ENCODE measurements around the gene ADAMTS16.

ADAMTS16 gene

DNA sequence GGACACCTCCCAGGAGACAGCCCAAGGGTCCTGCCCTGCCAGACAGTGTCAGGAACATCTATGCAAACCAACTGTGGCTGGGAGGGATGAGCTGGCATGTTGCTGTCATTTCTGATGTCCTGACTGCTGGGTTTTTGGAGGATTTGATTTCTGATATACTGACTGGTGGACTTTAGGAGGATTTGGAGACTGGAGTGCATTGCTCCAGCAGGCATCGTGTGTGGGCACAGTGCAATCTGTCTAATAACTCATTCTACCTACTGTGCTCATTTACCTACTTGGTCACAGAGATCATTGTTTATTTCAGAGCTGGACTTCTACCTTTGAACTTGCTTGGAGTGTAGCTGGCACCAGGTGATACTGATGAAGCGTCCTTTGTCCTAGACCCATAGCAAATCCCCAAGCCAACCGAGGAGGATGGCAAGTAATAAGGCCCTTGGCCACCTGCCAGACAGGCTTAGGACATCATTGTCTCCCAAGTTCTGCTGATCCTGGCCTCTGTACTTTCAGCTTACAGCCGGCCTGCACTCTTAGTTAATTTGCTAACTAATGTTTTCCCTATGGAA, 158.0 kb downstream of the ADAMTS16 start:
- no peak overlapping the region for H4K91ac ChIP-seq (ENCODE audit: low read depth, low read length, poor library complexity)
- H3K18ac ChIP-seq (ENCODE audit: low read length), result no peak overlapping the region
- WGBS, 2 donors (ENCODE audit: extremely low coverage in 2 of 2, insufficient read length in 2 of 2, insufficient replicate concordance in 1 of 2), result no CpG with 5 or more reads among the region's 4 CpGs
- H2AK5ac ChIP-seq (ENCODE audit: low read depth, low read length), result no peak overlapping the region
- DNase-seq (ENCODE audit: low spot score), result no peak
- no peak overlapping the region for H3K4me3 ChIP-seq (ENCODE audit: low read length in 2 of 2)
- no peak overlapping the region for H3K14ac ChIP-seq (ENCODE audit: low read length)
- H2AFZ ChIP-seq (ENCODE audit: low read length), result no peak overlapping the region
- H3K4me2 ChIP-seq (ENCODE audit: insufficient read depth, low read length, poor library complexity, severe bottlenecking), result no peak overlapping the region
- no peaks in the 10 kb centered on the region for H3K79me1 ChIP-seq (ENCODE audit: low read depth, low read length)
- H3K4me1 ChIP-seq (ENCODE audit: control insufficient read depth in 2 of 2, insufficient read depth in 1 of 2, low read depth in 1 of 2, low read length in 2 of 2), result peaks cover 0 to 4% of the 10 kb centered on the region in 2 donors
- H3K27me3 ChIP-seq (ENCODE audit: control insufficient read depth in 3 of 3, insufficient read depth in 3 of 3, low read depth in 1 of 3, low read length in 3 of 3), result peaks cover 0 to 8% (median 0%) of the 10 kb centered on the region in 3 experiments
- no peaks in the 10 kb centered on the region for H3K36me3 ChIP-seq (replicated peaks in 1 of 2; ENCODE audit: control insufficient read depth in 2 of 2, insufficient read depth in 2 of 2, low read length in 2 of 2)
- no peak overlapping the region for H2BK15ac ChIP-seq (ENCODE audit: low read length)
- no peak overlapping the region for H4K8ac ChIP-seq (ENCODE audit: low read depth, low read length)
- H3K27ac ChIP-seq (replicated peaks; ENCODE audit: low read length), result no peak overlapping the region
- no peak overlapping the region for H2BK12ac ChIP-seq (ENCODE audit: low read length)
- H3K9me3 ChIP-seq (replicated peaks in 1 of 2; ENCODE audit: control insufficient read depth in 2 of 2, insufficient read depth in 1 of 2, low read depth in 1 of 2, low read length in 2 of 2), result peaks cover 0 to 8% of the 10 kb centered on the region in 2 donors
- no peak overlapping the region for H3K23ac ChIP-seq (ENCODE audit: low read depth, low read length, poor library complexity)
- H2BK5ac ChIP-seq (ENCODE audit: low read length), result no peak overlapping the region
- H2BK120ac ChIP-seq (ENCODE audit: low read depth, low read length), result no peak overlapping the region
- H3K4ac ChIP-seq (ENCODE audit: low read length), result no peak overlapping the region
- no peak overlapping the region for H3K9ac ChIP-seq (ENCODE audit: low read depth, low read length, poor library complexity)

DNA sequence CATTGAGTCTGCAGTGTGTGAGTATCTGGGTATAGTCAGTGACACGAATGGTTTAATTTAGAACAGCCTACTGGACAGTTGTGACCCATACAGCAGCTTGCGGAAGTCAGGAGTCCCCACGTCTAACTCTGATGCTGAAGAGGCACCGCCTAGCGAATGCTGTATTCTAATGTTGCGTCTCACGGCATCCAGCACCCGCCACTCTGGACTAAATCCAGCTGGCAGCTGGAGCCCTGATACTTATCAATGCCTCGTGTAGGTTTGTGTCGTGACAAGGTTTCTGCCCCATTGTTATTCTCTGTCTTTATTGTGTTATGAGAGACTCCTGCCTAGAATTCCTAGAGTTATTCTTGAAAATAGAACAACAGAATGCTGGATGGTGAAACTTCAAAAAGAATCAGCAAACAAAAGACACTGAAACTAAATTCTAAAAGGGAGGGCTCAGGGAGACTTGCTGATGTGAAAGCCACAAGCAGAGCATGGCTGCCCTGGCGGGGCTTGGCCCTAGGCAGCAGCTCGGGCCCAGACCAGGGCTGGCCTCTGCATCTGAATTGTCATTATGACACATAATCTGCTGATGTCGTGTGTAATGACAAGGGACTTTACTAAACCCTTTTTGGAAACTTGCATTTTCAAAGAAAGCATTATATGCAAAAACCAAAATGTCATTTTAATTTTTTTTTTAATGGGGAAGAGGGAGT, 158.9 kb downstream of the ADAMTS16 start:
- Histone ChIP-seq H3K36me3 (replicated peaks in 1 of 2; ENCODE audit: control insufficient read depth in 2 of 2, insufficient read depth in 2 of 2, low read length in 2 of 2) (no peaks in the 10 kb centered on the region), H2BK120ac (ENCODE audit: low read depth, low read length) (no peak overlapping the region)
- no CpG with 5 or more reads among the region's 13 CpGs for WGBS, 2 donors (ENCODE audit: extremely low coverage in 2 of 2, insufficient read length in 2 of 2, insufficient replicate concordance in 1 of 2)

DNA sequence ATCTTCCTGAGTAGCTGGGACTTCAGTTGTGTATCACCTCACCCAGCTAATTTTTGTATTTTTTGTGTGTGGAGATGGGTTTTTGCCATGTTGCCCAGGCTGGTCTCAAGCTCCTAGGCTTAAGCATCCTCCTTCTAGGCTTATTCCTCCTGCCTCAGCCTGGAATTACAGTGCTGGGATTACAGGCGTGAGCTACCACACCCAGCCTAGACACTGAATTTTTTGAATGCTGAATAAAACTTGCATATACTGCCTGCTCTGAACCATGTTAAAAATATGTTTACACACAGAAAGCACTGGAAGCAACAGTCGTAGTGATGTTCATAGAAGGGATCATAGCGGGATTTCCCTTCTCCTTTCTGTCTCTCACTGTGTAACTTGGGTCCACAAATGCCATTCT, 161.0 kb downstream of the ADAMTS16 start:
- H3K27ac ChIP-seq (replicated peaks; ENCODE audit: low read length), result no peak overlapping the region
- H3K18ac ChIP-seq (ENCODE audit: low read length), result no peak overlapping the region
- H3K36me3 ChIP-seq (replicated peaks in 1 of 2; ENCODE audit: control insufficient read depth in 2 of 2, insufficient read depth in 2 of 2, low read length in 2 of 2), result no peaks in the 10 kb centered on the region
- no peak overlapping the region for H2AFZ ChIP-seq (ENCODE audit: low read length)
- H2BK5ac ChIP-seq (ENCODE audit: low read length), result no peak overlapping the region
- no peak overlapping the region for H2BK15ac ChIP-seq (ENCODE audit: low read length)
- H4K8ac ChIP-seq (ENCODE audit: low read depth, low read length), result no peak overlapping the region
- no peak overlapping the region for H3K4ac ChIP-seq (ENCODE audit: low read length)
- DNase-seq (ENCODE audit: low spot score), result no peak
- H2BK12ac ChIP-seq (ENCODE audit: low read length), result no peak overlapping the region
- H3K4me1 ChIP-seq (ENCODE audit: control insufficient read depth in 2 of 2, insufficient read depth in 1 of 2, low read depth in 1 of 2, low read length in 2 of 2), result peaks cover 0 to 4% of the 10 kb centered on the region in 2 donors
- H3K4me2 ChIP-seq (ENCODE audit: insufficient read depth, low read length, poor library complexity, severe bottlenecking), result no peak overlapping the region
- no peak overlapping the region for H3K23ac ChIP-seq (ENCODE audit: low read depth, low read length, poor library complexity)
- H3K9me3 ChIP-seq (replicated peaks in 1 of 2; ENCODE audit: control insufficient read depth in 2 of 2, insufficient read depth in 1 of 2, low read depth in 1 of 2, low read length in 2 of 2), result peaks cover 0 to 8% of the 10 kb centered on the region in 2 donors
- no peak overlapping the region for H2BK120ac ChIP-seq (ENCODE audit: low read depth, low read length)
- no peak overlapping the region for H3K14ac ChIP-seq (ENCODE audit: low read length)
- H3K79me1 ChIP-seq (ENCODE audit: low read depth, low read length), result no peaks in the 10 kb centered on the region
- H3K4me3 ChIP-seq (ENCODE audit: low read length in 2 of 2), result no peak overlapping the region
- no peak overlapping the region for H3K9ac ChIP-seq (ENCODE audit: low read depth, low read length, poor library complexity)
- H3K27me3 ChIP-seq (ENCODE audit: control insufficient read depth in 3 of 3, insufficient read depth in 3 of 3, low read depth in 1 of 3, low read length in 3 of 3), result peaks cover 0 to 8% (median 0%) of the 10 kb centered on the region in 3 experiments
- no CpG with 5 or more reads among the region's 3 CpGs for WGBS, 2 donors (ENCODE audit: extremely low coverage in 2 of 2, insufficient read length in 2 of 2, insufficient replicate concordance in 1 of 2)
- H4K91ac ChIP-seq (ENCODE audit: low read depth, low read length, poor library complexity), result no peak overlapping the region
- H2AK5ac ChIP-seq (ENCODE audit: low read depth, low read length), result no peak overlapping the region

More for the DNA sequence above, 158.9 kb downstream of the ADAMTS16 start:
- Histone ChIP-seq H2BK5ac (ENCODE audit: low read length) (no peak overlapping the region), H2AK5ac (ENCODE audit: low read depth, low read length) (no peak overlapping the region), H2BK15ac (ENCODE audit: low read length) (no peak overlapping the region), H3K4me3 (ENCODE audit: low read length in 2 of 2) (no peak overlapping the region), H2AFZ (ENCODE audit: low read length) (peak overlapping the region; percentile 47), H3K27ac (replicated peaks; ENCODE audit: low read length) (no peak overlapping the region), H3K14ac (ENCODE audit: low read length) (no peak overlapping the region), H2BK12ac (ENCODE audit: low read length) (no peak overlapping the region), H4K8ac (ENCODE audit: low read depth, low read length) (no peak overlapping the region), H3K4me2 (ENCODE audit: insufficient read depth, low read length, poor library complexity, severe bottlenecking) (no peak overlapping the region), H3K27me3 (ENCODE audit: control insufficient read depth in 3 of 3, insufficient read depth in 3 of 3, low read depth in 1 of 3, low read length in 3 of 3) (peaks cover 0 to 8% (median 0%) of the 10 kb centered on the region in 3 experiments), H3K23ac (ENCODE audit: low read depth, low read length, poor library complexity) (no peak overlapping the region), H3K79me1 (ENCODE audit: low read depth, low read length) (no peaks in the 10 kb centered on the region), H3K9ac (ENCODE audit: low read depth, low read length, poor library complexity) (no peak overlapping the region), H3K4ac (ENCODE audit: low read length) (no peak overlapping the region), H3K4me1 (ENCODE audit: control insufficient read depth in 2 of 2, insufficient read depth in 1 of 2, low read depth in 1 of 2, low read length in 2 of 2) (peaks cover 0 to 4% of the 10 kb centered on the region in 2 donors), H3K9me3 (replicated peaks in 1 of 2; ENCODE audit: control insufficient read depth in 2 of 2, insufficient read depth in 1 of 2, low read depth in 1 of 2, low read length in 2 of 2) (peaks cover 0 to 8% of the 10 kb centered on the region in 2 donors), H4K91ac (ENCODE audit: low read depth, low read length, poor library complexity) (no peak overlapping the region), H3K18ac (ENCODE audit: low read length) (no peak overlapping the region)
- no peak for DNase-seq (ENCODE audit: low spot score)

DNA sequence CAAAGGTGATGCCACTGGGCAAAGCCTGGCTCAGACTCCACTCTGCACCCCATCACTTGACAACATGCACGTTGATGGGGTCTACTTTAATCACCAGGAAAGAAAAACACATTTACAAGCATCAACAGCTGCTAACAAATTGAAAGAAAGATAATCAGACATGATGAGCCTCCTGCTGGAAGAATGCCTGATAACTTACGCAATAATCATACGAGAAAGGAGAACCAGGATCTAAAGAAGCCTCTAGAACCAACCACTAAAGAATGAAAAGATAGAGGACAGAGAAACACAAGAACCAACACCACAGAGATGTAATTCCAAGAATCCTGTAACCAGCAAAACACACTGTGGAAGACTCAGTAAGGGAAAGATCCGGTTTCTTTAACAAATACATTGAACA, 162.1 kb downstream of the ADAMTS16 start:
- Histone ChIP-seq H3K4me1 (ENCODE audit: control insufficient read depth in 2 of 2, insufficient read depth in 1 of 2, low read depth in 1 of 2, low read length in 2 of 2) (peaks cover 0 to 5% of the 10 kb centered on the region in 2 donors), H2BK120ac (ENCODE audit: low read depth, low read length) (no peak overlapping the region), H3K4me3 (ENCODE audit: low read length in 2 of 2) (no peak overlapping the region), H3K9ac (ENCODE audit: low read depth, low read length, poor library complexity) (no peak overlapping the region), H3K14ac (ENCODE audit: low read length) (no peak overlapping the region), H2AFZ (ENCODE audit: low read length) (no peak overlapping the region), H2AK5ac (ENCODE audit: low read depth, low read length) (no peak overlapping the region), H3K79me1 (ENCODE audit: low read depth, low read length) (no peaks in the 10 kb centered on the region), H2BK5ac (ENCODE audit: low read length) (no peak overlapping the region), H2BK15ac (ENCODE audit: low read length) (no peak overlapping the region), H3K9me3 (replicated peaks in 1 of 2; ENCODE audit: control insufficient read depth in 2 of 2, insufficient read depth in 1 of 2, low read depth in 1 of 2, low read length in 2 of 2) (peaks cover 0 to 8% of the 10 kb centered on the region in 2 donors), H3K27ac (replicated peaks; ENCODE audit: low read length) (no peak overlapping the region), H3K27me3 (ENCODE audit: control insufficient read depth in 3 of 3, insufficient read depth in 3 of 3, low read depth in 1 of 3, low read length in 3 of 3) (no peaks in the 10 kb centered on the region), H3K36me3 (replicated peaks in 1 of 2; ENCODE audit: control insufficient read depth in 2 of 2, insufficient read depth in 2 of 2, low read length in 2 of 2) (no peaks in the 10 kb centered on the region), H3K18ac (ENCODE audit: low read length) (peak overlapping the region; percentile 23), H2BK12ac (ENCODE audit: low read length) (no peak overlapping the region), H4K8ac (ENCODE audit: low read depth, low read length) (no peak overlapping the region), H3K4ac (ENCODE audit: low read length) (no peak overlapping the region), H3K23ac (ENCODE audit: low read depth, low read length, poor library complexity) (no peak overlapping the region), H3K4me2 (ENCODE audit: insufficient read depth, low read length, poor library complexity, severe bottlenecking) (no peak overlapping the region), H4K91ac (ENCODE audit: low read depth, low read length, poor library complexity) (no peak overlapping the region)
- no CpG with 5 or more reads among the region's 4 CpGs for WGBS, 2 donors (ENCODE audit: extremely low coverage in 2 of 2, insufficient read length in 2 of 2, insufficient replicate concordance in 1 of 2)
- DNase-seq (ENCODE audit: low spot score), result no peak
